Ectodermal cell (in vitro differentiated cells): ENCODE results near the gene FMO1.

ENCODE experiments used
- H3K27ac ChIP-seq: 2 replicates; pipeline ENCODE4 v1.7.0; 2013; ENCODE audit warnings: mild to moderate bottlenecking, low read depth, low read length; ENCODE audit not compliant: insufficient read depth, poor library complexity, severe bottlenecking
- H3K27me3 ChIP-seq: 2 replicates; pipeline ENCODE4 v1.7.0; 2013; ENCODE audit warnings: mild to moderate bottlenecking, low read length; ENCODE audit not compliant: insufficient read depth, control insufficient read depth, poor library complexity, severe bottlenecking
- H3K36me3 ChIP-seq: one replicate; pipeline ENCODE4 v1.7.0; 2013; ENCODE audit warnings: low read length; ENCODE audit not compliant: control insufficient read depth, insufficient read depth
- H3K4me1 ChIP-seq: one replicate; pipeline ENCODE4 v1.7.0; 2013; ENCODE audit warnings: low read length; ENCODE audit not compliant: control insufficient read depth, insufficient read depth
- H3K4me3 ChIP-seq: 2 replicates; pipeline ENCODE4 v1.7.0; 2013; ENCODE audit warnings: low read depth, low read length, control low read depth; ENCODE audit not compliant: insufficient read depth
- H3K9me3 ChIP-seq: 2 replicates; pipeline ENCODE4 v1.7.0; 2013; ENCODE audit warnings: mild to moderate bottlenecking, low read length, moderate library complexity; ENCODE audit not compliant: control insufficient read depth
- WGBS, 2 experiments: methylation state at CpG; one replicate each; pipeline ENCODE4 v1.1.7; 2013; ENCODE audit warnings: missing lambda C conversion rate in 2 of 2; 5-methylcytosine and 5-hydroxymethylcytosine counted together

FMO1 gene

GRCh38 chr1:171252482-171252881 is 4.2 kb downstream of the FMO1 start:
- 91 to 92% methylated on average over 5 of the region's 5 CpGs for whole genome bisulfite sequencing, 2 experiments
- Histone ChIP-seq H3K9me3 (no peaks in the 10 kb centered on the region), H3K4me3 (no peak overlapping the region)

GRCh38 chr1:171254859-171255258 is 6.6 kb downstream of the FMO1 start:
- Histone ChIP-seq H3K27me3 (peaks cover 7% of the 10 kb centered on the region), H3K4me1 (peaks cover 24% of the 10 kb centered on the region), H3K27ac (no peak overlapping the region), H3K36me3 (no peaks in the 10 kb centered on the region), H3K4me3 (no peak overlapping the region), H3K9me3 (no peaks in the 10 kb centered on the region)
- WGBS, 2 experiments: 95 to 97% methylated on average over 2 to 4 of the region's 4 CpGs

More at GRCh38 chr1:171252482-171252881, 4.2 kb downstream of the FMO1 start:
- peaks cover 7% of the 10 kb centered on the region for H3K27me3 ChIP-seq
- no peaks in the 10 kb centered on the region for H3K36me3 ChIP-seq
- peaks cover 1% of the 10 kb centered on the region for H3K4me1 ChIP-seq
- no peak overlapping the region for H3K27ac ChIP-seq

- Histone ChIP-seq H3K4me3 (no peak overlapping the region), H3K27me3 (no peaks in the 10 kb centered on the region), H3K27ac (no peak overlapping the region), H3K4me1 (peaks cover 26% of the 10 kb centered on the region), H3K9me3 (no peaks in the 10 kb centered on the region), H3K36me3 (no peaks in the 10 kb centered on the region)
- whole genome bisulfite sequencing, 2 experiments: 93 to 94% methylated on average over 8 of the region's 8 CpGs
Measured at GRCh38 chr1:171256940-171257606, 8.8 kb downstream of the FMO1 start.

- WGBS, 2 experiments: 87 to 96% methylated on average over 5 of the region's 5 CpGs
- H3K27me3 ChIP-seq: no peaks in the 10 kb centered on the region
- no peak overlapping the region for H3K4me3 ChIP-seq
- H3K27ac ChIP-seq: no peak overlapping the region
- H3K9me3 ChIP-seq: no peaks in the 10 kb centered on the region
- peaks cover 26% of the 10 kb centered on the region for H3K4me1 ChIP-seq
- no peaks in the 10 kb centered on the region for H3K36me3 ChIP-seq
Measured at GRCh38 chr1:171257607-171258076, 9.3 kb downstream of the FMO1 start.

DNA sequence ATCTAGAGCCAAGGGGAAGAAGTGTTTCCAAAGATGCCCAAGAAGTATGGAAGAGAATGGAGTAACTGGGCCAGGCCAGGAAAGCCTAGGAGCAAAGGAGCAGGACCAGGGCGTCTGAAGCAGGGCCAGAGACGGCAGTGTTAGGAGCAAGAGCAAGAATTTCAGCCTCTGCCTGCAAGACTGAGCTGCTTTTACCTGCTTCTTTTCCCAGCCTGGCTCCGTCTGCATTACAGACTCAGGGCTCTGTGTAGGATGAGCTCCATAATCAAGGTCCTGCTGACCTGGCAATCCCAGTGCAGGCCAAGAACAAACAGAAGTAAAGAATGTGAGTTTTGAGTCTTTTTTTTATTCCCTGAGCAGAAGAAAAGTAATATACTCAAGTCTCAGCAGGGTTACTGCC is 10.1 kb downstream of the FMO1 start:
- WGBS, 2 experiments: 48 to 59% methylated on average over 3 of the region's 3 CpGs
- H3K9me3 ChIP-seq: no peaks in the 10 kb centered on the region
- peak overlapping the region; percentile 40 for H3K27ac ChIP-seq
- peaks cover 26% of the 10 kb centered on the region for H3K4me1 ChIP-seq
- H3K4me3 ChIP-seq: no peak overlapping the region
- H3K36me3 ChIP-seq: no peaks in the 10 kb centered on the region
- no peaks in the 10 kb centered on the region for H3K27me3 ChIP-seq

DNA sequence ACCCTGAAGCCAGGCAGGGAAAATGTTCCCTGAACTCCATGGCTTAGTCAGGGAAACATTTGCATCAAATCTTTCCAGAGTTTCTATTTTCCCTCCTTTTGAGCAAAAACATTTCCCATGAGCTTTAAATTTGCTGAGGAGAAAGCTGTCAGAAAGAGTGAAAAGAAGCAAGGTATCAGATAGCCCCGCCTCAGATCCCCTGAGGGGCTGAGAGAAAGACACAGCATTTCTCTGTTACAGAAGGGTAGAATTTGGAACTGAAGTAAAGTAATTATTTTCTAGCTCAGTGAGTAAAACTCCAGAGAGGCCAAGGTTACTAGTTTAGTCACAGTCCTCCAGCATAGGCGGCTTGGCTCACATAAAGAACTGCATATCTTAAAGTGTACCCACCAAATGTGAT is 10.6 kb downstream of the FMO1 start:
- Histone ChIP-seq H3K27me3 (no peaks in the 10 kb centered on the region), H3K27ac (peak overlapping the region; percentile 40), H3K4me1 (peaks cover 26% of the 10 kb centered on the region), H3K9me3 (no peaks in the 10 kb centered on the region), H3K36me3 (no peaks in the 10 kb centered on the region), H3K4me3 (no peak overlapping the region)
- 66 to 69% methylated on average over 2 of the region's 2 CpGs for WGBS, 2 experiments

GRCh38 chr1:171261336-171261735 is 13.0 kb downstream of the FMO1 start:
- Histone ChIP-seq H3K4me3 (no peak overlapping the region), H3K27ac (no peak overlapping the region), H3K9me3 (no peaks in the 10 kb centered on the region), H3K36me3 (no peaks in the 10 kb centered on the region), H3K4me1 (peaks cover 26% of the 10 kb centered on the region), H3K27me3 (no peaks in the 10 kb centered on the region)
- WGBS, 2 experiments: 97 to 100% methylated on average over 2 to 4 of the region's 4 CpGs

- H3K4me1 ChIP-seq: peaks cover 11% of the 10 kb centered on the region
- H3K4me3 ChIP-seq: no peak overlapping the region
- no peaks in the 10 kb centered on the region for H3K27me3 ChIP-seq
- no peaks in the 10 kb centered on the region for H3K9me3 ChIP-seq
- H3K36me3 ChIP-seq: no peaks in the 10 kb centered on the region
- no peak overlapping the region for H3K27ac ChIP-seq
- WGBS, 2 experiments: 90 to 94% methylated on average over 2 of the region's 2 CpGs
Measured at GRCh38 chr1:171263901-171264300, 15.6 kb downstream of the FMO1 start.

GRCh38 chr1:171265686-171266085 is 17.4 kb downstream of the FMO1 start:
- whole genome bisulfite sequencing, 2 experiments: 100% methylated on average over 1 of the region's 2 CpGs; no CpG with 5 or more reads in 1 of the 2 experiments
- Histone ChIP-seq H3K27me3 (no peaks in the 10 kb centered on the region), H3K4me3 (no peak overlapping the region), H3K9me3 (no peaks in the 10 kb centered on the region), H3K27ac (no peak overlapping the region), H3K36me3 (no peaks in the 10 kb centered on the region), H3K4me1 (no peaks in the 10 kb centered on the region)

DNA sequence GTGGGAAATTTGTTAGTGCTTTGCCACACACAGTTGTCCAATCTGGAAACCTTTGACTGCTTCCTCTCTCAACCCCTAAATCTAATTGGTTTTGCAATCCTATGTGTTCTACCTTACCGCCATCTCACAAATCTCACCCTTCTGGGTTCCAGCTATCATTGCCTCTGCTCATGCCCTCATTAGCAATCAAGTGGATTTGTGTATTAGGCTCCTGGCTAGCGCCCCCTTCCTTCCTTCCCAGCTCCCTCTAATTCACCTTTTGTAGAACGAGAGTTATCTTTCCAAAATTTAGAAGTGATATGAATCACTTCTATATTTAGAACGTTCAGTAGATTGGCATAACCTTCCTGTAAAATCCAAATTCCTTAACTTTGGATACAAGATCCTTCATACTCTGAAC is 18.6 kb downstream of the FMO1 start:
- WGBS, 2 experiments: 90% methylated on average over 4 of the region's 4 CpGs
- Histone ChIP-seq H3K9me3 (no peaks in the 10 kb centered on the region), H3K27me3 (no peaks in the 10 kb centered on the region), H3K36me3 (no peaks in the 10 kb centered on the region), H3K4me3 (no peak overlapping the region), H3K4me1 (no peaks in the 10 kb centered on the region), H3K27ac (no peak overlapping the region)
